Measurements from ENCODE around the gene S1PR3.

DNA sequence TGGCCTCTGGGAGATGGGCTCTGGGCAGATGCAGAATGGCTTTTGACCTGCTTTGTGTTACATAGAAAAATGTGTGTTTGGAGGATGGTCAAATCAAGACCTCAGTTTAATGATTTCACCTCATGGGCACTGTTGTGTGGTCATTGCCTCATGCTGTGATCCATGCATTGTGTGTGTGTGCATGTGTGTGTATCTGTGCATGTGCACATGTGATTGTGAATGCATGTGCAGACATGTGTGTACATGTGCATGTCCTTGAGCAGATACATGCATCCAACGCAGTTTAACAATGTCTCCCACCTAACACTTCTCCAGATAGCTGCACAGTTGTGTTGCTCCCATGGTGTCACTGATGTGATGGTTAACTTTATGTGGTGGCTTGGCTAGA, 40.1 kb upstream of the S1PR3 start:
- TF ChIP-seq POLR2A (IDR thresholded peaks at IDR 0.05; ENCODE audit: low read length) (no peak), GATA1 (IDR thresholded peaks at IDR 0.05; ENCODE audit: low read depth, low read length) (no peak)

Measured in erythroblast (primary cell).